Vagina (tissue), 2 donors: ENCODE data around the gene UBE2I. TPM values are rescaled to one million over a fixed set of nuclear protein-coding genes. Genes with fewer than 3 reads are reported as not detected.

Experiments
- DNase-seq, 2 donors: peaks; one replicate each; pipeline ENCODE4 v3.0.0-alpha.2; 2017; ENCODE audit errors: extremely low spot score in 2 of 2
- H3K27ac ChIP-seq: fragments of 200-600 bp; sonication (generic); one replicate; pipeline ENCODE4 v1.5.1; 2019
- H3K27me3 ChIP-seq: fragments of 200-600 bp; sonication (generic); one replicate; pipeline ENCODE4 v1.5.1; 2019
- H3K36me3 ChIP-seq, 2 donors: fragments of 200-600 bp; sonication (generic); one replicate each; pipeline ENCODE4 v1.5.1; 2017 to 2019
- H3K4me1 ChIP-seq: fragments of 200-600 bp; sonication (generic); one replicate; pipeline ENCODE4 v1.5.1; 2019
- H3K4me3 ChIP-seq, 2 donors: fragments of 200-600 bp; sonication (generic); 1 replicate in 1 of 2; 2 replicates in 1 of 2; pipeline ENCODE4 v1.5.1; 2016 to 2019
- H3K9me3 ChIP-seq: fragments of 200-600 bp; sonication (generic); one replicate; pipeline ENCODE4 v1.5.1; 2019
- POLR2A ChIP-seq, 2 donors: fragments of 450-650 bp; IDR thresholded peaks; one replicate each; pipeline ENCODE4 v1.6.1; 2017; ENCODE audit warnings: antibody characterized with exemption in 2 of 2, mild to moderate bottlenecking in 2 of 2, moderate library complexity in 2 of 2
- POLR2AphosphoS5 ChIP-seq, 2 donors: sonication (generic); formaldehyde crosslinking; IDR thresholded peaks; one replicate each; pipeline ENCODE4 v1.9.0; 2017; ENCODE audit warnings: antibody characterized with exemption in 2 of 2, mild to moderate bottlenecking in 2 of 2, low read depth in 1 of 2; ENCODE audit not compliant: insufficient read depth in 1 of 2
- intact Hi-C: fragments of 100-400 bp; cut with DNase I; formaldehyde crosslinking; loops from one replicate; pipeline ENCODE4 v1.15.1; 2023
- total RNA-seq: library from RNA; depleted of rRNA; stranded (reverse); fragments of >200 nt; gene quantifications from one replicate; pipeline ENCODE4 v1.2.3, GENCODE V29; 2016
- TF ChIP-seq, protein P1 (sequence below), 3 experiments: fragments of 450-650 bp in 2 of 3; fragments of 200-600 bp in 1 of 3; sonication (generic) in 1 of 3; IDR thresholded peaks; one replicate each; pipeline ENCODE4 v1.5.1; 2017 to 2019; ENCODE audit warnings: antibody characterized with exemption in 3 of 3, mild to moderate bottlenecking in 2 of 3, moderate library complexity in 2 of 3

Gene UBE2I
- total RNA-seq, 1 donor from 2014 or later, result 51.3 TPM

DNA sequence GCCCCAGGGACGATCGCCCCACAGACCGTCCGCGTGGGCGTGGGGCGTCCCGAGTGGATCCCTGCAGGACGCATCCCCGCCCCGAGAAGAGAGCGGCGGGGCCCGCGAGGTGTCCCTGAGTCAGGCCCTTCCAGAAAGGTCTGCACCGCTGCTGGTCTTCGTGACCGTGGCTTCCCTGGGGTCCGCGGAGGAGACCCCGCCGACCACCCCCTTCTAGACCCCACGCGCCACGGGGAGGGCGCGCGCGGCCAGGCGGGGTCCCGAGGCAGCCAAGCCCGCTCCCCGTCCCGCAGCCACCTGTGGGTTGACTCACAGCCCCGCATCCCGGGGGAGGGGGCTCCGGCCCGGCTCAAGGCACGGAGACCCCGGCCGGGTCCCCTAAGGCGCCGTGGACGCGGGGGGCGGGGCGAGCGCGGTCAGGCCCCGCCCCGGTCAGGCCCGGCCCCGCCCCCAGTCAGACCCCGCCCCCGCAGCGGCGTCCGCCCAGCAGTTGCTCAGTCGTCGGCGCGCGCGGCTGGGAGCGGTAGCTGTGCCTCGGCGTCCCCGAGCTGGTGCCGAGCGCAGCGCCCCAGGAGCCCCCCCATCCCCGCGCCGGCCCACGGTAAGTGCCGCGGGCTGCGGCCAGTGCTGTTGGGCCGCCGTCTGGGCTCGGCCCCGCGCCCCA is 23.8 kb downstream of the UBE2I start, which contains the start of gene BAIAP3:
BAIAP3 (plus strand) TSS at position 497 of the 664 bp plus-strand sequence. CDS start 4,905 bp downstream, outside the sequence.
- intact Hi-C loops, result loop anchor here (5.0 kb wide), 1 partner anchor 244 kb away; no protein-coding TSS in a partner anchor
- Histone ChIP-seq H3K4me3 (peak within 1 kb of the TSS; percentile 35 to 41), H3K27me3 (peaks cover 11% of the 10 kb centered on the region)

DNA sequence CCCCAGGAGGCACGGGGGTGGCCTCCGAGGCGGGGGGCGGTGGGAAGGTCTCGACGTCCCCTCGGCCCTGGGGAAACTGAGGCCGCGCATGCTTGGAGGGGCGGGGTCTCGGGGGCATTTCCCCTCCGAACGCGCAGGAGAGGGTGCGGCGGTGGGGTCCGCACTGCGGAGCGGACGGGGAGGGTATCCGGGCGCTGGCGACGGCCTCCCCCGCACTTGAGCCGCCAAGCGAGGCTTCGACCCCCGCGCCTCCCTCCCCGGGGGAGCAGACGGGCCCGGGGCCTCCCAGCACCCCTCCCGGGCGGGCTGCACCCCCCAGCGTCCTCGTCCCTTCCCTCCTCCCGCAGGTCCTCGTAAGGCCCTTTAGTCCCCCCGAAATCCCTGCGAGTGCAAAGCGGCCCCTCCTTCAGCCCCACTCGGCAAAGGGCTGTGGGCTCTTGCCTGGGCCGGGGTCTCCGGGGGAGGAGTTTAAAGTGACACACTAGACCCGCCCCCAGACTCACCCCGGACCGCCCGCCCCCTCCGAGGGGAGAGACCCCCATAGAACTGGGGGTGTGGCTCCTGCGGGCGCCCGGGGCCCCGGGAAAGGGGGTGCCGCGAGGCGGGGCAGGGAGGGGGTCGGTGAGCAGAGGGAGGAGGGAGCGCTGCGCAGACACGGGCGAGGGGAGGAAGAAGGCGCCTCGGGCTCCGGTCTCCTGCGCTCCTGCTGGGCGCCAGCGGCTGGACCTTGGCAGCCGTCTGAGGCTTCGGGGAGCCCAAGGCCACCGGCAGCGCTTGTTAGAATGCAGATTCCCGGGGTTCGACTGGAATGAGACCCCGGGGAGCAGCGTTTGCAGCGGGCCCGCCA is 24.6 kb downstream of the UBE2I start:
- intact Hi-C loops, result loop anchor here (5.0 kb wide), 1 partner anchor 243 kb away; no protein-coding TSS in a partner anchor
- peak overlapping the region; percentile 18 to 41 for H3K4me3 ChIP-seq
- TF ChIP-seq, protein P1, sequence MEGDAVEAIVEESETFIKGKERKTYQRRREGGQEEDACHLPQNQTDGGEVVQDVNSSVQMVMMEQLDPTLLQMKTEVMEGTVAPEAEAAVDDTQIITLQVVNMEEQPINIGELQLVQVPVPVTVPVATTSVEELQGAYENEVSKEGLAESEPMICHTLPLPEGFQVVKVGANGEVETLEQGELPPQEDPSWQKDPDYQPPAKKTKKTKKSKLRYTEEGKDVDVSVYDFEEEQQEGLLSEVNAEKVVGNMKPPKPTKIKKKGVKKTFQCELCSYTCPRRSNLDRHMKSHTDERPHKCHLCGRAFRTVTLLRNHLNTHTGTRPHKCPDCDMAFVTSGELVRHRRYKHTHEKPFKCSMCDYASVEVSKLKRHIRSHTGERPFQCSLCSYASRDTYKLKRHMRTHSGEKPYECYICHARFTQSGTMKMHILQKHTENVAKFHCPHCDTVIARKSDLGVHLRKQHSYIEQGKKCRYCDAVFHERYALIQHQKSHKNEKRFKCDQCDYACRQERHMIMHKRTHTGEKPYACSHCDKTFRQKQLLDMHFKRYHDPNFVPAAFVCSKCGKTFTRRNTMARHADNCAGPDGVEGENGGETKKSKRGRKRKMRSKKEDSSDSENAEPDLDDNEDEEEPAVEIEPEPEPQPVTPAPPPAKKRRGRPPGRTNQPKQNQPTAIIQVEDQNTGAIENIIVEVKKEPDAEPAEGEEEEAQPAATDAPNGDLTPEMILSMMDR (IDR thresholded peaks at IDR 0.05), result no peak
- TF ChIP-seq POLR2A (IDR thresholded peaks at IDR 0.05), result no peak

More for the DNA sequence above, 23.8 kb downstream of the UBE2I start, which contains the start of gene BAIAP3:
- Histone ChIP-seq H3K36me3 (no peaks in the 10 kb centered on the region), H3K27ac (no peak within 1 kb of the TSS), H3K4me1 (peaks cover 29% of the 10 kb centered on the region), H3K9me3 (no peaks in the 10 kb centered on the region)
- TF ChIP-seq, protein P1 (IDR thresholded peaks at IDR 0.05), result no peak
- TF ChIP-seq POLR2AphosphoS5 (IDR thresholded peaks at IDR 0.05; ENCODE audit: insufficient read depth in 1 of 2, low read depth in 1 of 2) (no peak), POLR2A (IDR thresholded peaks at IDR 0.05) (no peak)
- DNase-seq, result no peak

DNA sequence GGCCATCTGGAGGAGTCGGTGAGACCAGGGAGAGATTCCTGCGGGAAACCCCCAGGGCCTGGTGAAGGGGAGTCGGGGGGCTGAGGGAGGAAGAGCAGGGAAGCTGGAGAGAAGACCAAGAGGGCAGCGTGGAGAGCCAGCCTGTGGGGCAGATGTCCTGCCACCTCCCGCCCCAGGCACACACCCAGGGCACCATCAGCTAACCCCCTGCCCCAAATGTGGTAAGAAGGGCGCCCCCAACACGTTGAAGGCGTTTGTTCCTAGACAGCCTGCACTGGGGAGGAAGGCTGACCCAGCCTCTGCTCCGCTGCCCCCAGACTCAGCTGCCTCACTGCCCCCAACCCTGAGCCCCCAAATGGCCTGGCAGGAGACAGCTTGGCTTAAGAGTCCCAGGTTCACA is 25.3 kb downstream of the UBE2I start:
- H3K9me3 ChIP-seq, result no peaks in the 10 kb centered on the region
- H3K36me3 ChIP-seq, result no peaks in the 10 kb centered on the region
- H3K27ac ChIP-seq, result no peak overlapping the region
- H3K4me3 ChIP-seq, result no peak overlapping the region
- peaks cover 29% of the 10 kb centered on the region for H3K4me1 ChIP-seq
- peaks cover 11% of the 10 kb centered on the region for H3K27me3 ChIP-seq
- intact Hi-C loops, result loop anchor here (5.0 kb wide), 1 partner anchor 243 kb away; no protein-coding TSS in a partner anchor
- no peak for DNase-seq
- TF ChIP-seq POLR2A (IDR thresholded peaks at IDR 0.05) (no peak), POLR2AphosphoS5 (IDR thresholded peaks at IDR 0.05; ENCODE audit: insufficient read depth in 1 of 2, low read depth in 1 of 2) (no peak)
- TF ChIP-seq, protein P1 (IDR thresholded peaks at IDR 0.05), result no peak

More for the DNA sequence above, 24.6 kb downstream of the UBE2I start:
- no peak for DNase-seq
- peaks cover 29% of the 10 kb centered on the region for H3K4me1 ChIP-seq
- no peak overlapping the region for H3K27ac ChIP-seq
- peaks cover 11% of the 10 kb centered on the region for H3K27me3 ChIP-seq
- H3K36me3 ChIP-seq, result no peaks in the 10 kb centered on the region
- H3K9me3 ChIP-seq, result no peaks in the 10 kb centered on the region

DNA sequence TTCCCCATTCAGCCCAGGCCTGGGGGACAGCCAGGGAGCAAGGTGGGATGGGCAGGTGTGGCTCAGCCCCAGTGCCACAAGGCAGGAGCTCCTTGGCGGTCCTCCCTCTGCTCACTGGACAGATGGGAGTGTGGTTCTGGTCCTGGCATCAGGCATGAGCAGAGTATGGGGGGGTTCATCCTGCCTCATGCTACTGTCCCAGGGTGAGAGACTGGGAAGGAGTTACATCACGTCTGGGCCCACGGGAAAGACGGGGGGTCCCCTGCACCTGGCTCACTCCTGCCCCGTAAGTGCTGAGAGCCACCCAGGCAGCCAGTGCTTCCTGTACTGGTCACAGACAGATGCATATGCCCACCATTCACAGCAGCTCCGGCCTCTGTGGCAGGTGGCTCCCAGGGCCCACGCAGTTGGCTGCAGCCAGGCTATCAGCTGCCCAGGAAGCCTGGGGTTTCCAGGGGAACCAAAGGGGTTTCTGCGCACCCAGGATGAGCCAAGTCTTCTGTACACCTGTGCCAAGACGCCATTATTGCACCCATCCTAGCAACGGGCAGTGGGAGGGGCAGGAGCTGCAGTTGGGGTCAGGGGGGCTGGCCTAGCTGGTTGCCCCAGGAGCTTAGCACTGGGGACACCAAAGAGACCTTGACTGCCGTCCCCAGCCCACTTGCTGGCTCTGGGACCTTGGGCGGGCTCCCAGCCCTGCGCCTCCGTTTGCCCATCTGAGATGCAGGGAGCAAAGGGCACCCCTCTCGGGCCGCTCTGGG is 26.0 kb downstream of the UBE2I start:
- intact Hi-C loops, result no loop called here
- Histone ChIP-seq H3K27ac (no peak overlapping the region), H3K4me1 (peaks cover 29% of the 10 kb centered on the region), H3K27me3 (peaks cover 11% of the 10 kb centered on the region), H3K4me3 (no peak overlapping the region), H3K36me3 (no peaks in the 10 kb centered on the region), H3K9me3 (no peaks in the 10 kb centered on the region)
- TF ChIP-seq, protein P1 (IDR thresholded peaks at IDR 0.05), result no peak
- TF ChIP-seq POLR2A (IDR thresholded peaks at IDR 0.05), result no peak
- TF ChIP-seq POLR2AphosphoS5 (IDR thresholded peaks at IDR 0.05; ENCODE audit: insufficient read depth in 1 of 2, low read depth in 1 of 2), result no peak
- DNase-seq, result no peak
